Measurements from ENCODE around the gene CPXM2.

CPXM2 gene

GRCh38 chr10:123704812-123705211 is 186.8 kb downstream of the CPXM2 start:
- ChIA-PET POLR2A (no interaction called here), CTCF (no interaction called here)
- DNase-seq (ENCODE audit: extremely low spot score) = no peak
- no peak for TF ChIP-seq FOXK2 (IDR thresholded peaks at IDR 0.05)
- TF ChIP-seq PKNOX1 (IDR thresholded peaks at IDR 0.05) = no peak
- TF ChIP-seq LEF1 (IDR thresholded peaks at IDR 0.05; ENCODE audit: borderline replicate concordance) = no peak
- no peak for TF ChIP-seq HDGF (IDR thresholded peaks at IDR 0.05; ENCODE audit: borderline replicate concordance)
- TF ChIP-seq ZNF384 (IDR thresholded peaks at IDR 0.05) = no peak
- no peak for TF ChIP-seq FOXM1 (IDR thresholded peaks at IDR 0.05; ENCODE audit: borderline replicate concordance)
- TF ChIP-seq NFRKB (IDR thresholded peaks at IDR 0.05) = no peak
- TF ChIP-seq ELF4 (IDR thresholded peaks at IDR 0.05) = no peak
- TF ChIP-seq BHLHE40 (IDR thresholded peaks at IDR 0.05; ENCODE audit: borderline replicate concordance) = no peak
- no peak for TF ChIP-seq SP1 (IDR thresholded peaks at IDR 0.05)

DNA sequence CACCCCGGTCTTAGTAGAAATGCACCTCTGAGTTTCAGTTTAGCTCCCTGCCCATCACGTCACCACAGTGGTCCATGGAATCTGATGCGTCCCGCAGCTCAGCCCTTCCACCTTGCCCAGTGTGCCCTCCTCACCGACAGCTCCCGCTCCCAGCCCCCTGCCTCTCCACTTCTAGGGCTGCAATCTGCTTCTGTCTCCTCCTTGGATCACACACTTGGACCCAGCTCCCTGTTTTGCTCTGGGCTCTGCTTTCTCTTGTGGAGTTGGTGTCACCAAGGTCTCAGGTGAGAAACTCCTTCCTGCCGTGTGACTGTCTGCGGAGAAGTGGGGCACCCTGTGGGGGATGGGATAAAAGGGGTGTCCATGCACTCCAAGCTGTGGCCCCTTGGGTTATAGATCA is 187.5 kb downstream of the CPXM2 start:
- ChIA-PET POLR2A (no interaction called here), CTCF (no interaction called here)
- TF ChIP-seq SP1 (IDR thresholded peaks at IDR 0.05) (no peak), FOXA1 (IDR thresholded peaks at IDR 0.05) (no peak), PKNOX1 (IDR thresholded peaks at IDR 0.05) (no peak), SUZ12 (IDR thresholded peaks at IDR 0.05) (no peak), FOXM1 (IDR thresholded peaks at IDR 0.05; ENCODE audit: borderline replicate concordance) (no peak), ARNT (IDR thresholded peaks at IDR 0.05) (no peak), HDGF (IDR thresholded peaks at IDR 0.05; ENCODE audit: borderline replicate concordance) (no peak), L3MBTL2 (conservative IDR thresholded peaks at IDR 0.05) (no peak), LEF1 (IDR thresholded peaks at IDR 0.05; ENCODE audit: borderline replicate concordance) (no peak), ZNF384 (IDR thresholded peaks at IDR 0.05) (no peak), ELF4 (IDR thresholded peaks at IDR 0.05) (no peak), FOXK2 (IDR thresholded peaks at IDR 0.05) (no peak), BHLHE40 (IDR thresholded peaks at IDR 0.05; ENCODE audit: borderline replicate concordance) (no peak), NFRKB (IDR thresholded peaks at IDR 0.05) (no peak), TARDBP (IDR thresholded peaks at IDR 0.05) (no peak), CTBP1 (IDR thresholded peaks at IDR 0.05; ENCODE audit: borderline replicate concordance) (no peak)
- no peak for DNase-seq (ENCODE audit: extremely low spot score)

DNA sequence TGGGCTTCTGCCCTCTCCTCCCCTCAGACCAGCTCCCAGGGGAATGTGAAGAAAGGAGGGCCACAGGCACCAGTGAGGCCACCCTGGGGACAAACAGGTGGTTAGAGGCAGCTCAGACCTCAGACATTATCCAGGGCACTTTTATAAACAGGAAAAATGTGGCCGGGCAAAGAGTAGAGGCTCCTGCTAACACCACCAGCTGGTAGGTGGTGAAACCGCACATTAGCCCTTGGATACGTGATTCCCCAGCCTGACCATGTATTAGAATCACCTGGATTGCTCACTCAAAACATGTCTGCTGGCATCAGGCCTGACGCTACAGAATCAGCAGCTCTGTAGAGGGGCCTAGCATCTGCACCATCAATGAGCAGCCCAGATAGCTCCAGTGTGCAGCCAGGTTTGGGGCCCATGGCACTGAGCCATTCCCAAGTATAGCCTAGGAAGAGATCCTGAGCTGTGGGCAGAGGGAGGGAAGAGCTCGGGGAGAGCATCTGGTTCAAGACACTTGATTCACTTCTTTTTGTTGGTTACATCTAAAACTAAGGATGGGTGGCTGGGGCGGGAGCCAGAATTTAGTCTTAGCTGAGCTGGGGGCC is 188.3 kb downstream of the CPXM2 start:
- CTCF ChIA-PET = no interaction called here
- POLR2A ChIA-PET = no interaction called here
- no peak for DNase-seq (ENCODE audit: extremely low spot score)
- TF ChIP-seq FOXK2 (IDR thresholded peaks at IDR 0.05) (no peak), FOXA1 (IDR thresholded peaks at IDR 0.05) (no peak), BHLHE40 (IDR thresholded peaks at IDR 0.05; ENCODE audit: borderline replicate concordance) (no peak), NFRKB (IDR thresholded peaks at IDR 0.05) (no peak), LEF1 (IDR thresholded peaks at IDR 0.05; ENCODE audit: borderline replicate concordance) (no peak), TARDBP (IDR thresholded peaks at IDR 0.05) (no peak), HDGF (IDR thresholded peaks at IDR 0.05; ENCODE audit: borderline replicate concordance) (no peak), CTBP1 (IDR thresholded peaks at IDR 0.05; ENCODE audit: borderline replicate concordance) (no peak), L3MBTL2 (conservative IDR thresholded peaks at IDR 0.05) (no peak), ELF4 (IDR thresholded peaks at IDR 0.05) (no peak), SUZ12 (IDR thresholded peaks at IDR 0.05) (no peak), ZNF384 (IDR thresholded peaks at IDR 0.05) (no peak), PKNOX1 (IDR thresholded peaks at IDR 0.05) (no peak), ARNT (IDR thresholded peaks at IDR 0.05) (no peak), FOXM1 (IDR thresholded peaks at IDR 0.05; ENCODE audit: borderline replicate concordance) (no peak), SP1 (IDR thresholded peaks at IDR 0.05) (no peak)
